GM12878 (cell line): ENCODE data around the gene MPV17.

ENCODE experiments used
- ATF7 ChIP-seq: fragments of 450-650 bp; IDR thresholded peaks from 2 replicates; pipeline ENCODE4 v1.6.1; 2016; ENCODE audit warnings: low read depth, mild to moderate bottlenecking
- BHLHE40 ChIP-seq, 2 experiments: fragments of 450-650 bp in 1 of 2; IDR thresholded peaks; 2 replicates each; pipeline ENCODE4 v1.6.1; 2011 to 2017; ENCODE audit warnings: low read depth in 2 of 2, borderline replicate concordance in 1 of 2, improper control_type of control experiment in 1 of 2, low read length in 1 of 2, mild to moderate bottlenecking in 1 of 2
- MYC ChIP-seq: IDR thresholded peaks from 2 replicates; pipeline ENCODE4 v1.6.1; 2011; ENCODE audit warnings: mild to moderate bottlenecking, low read length, moderate library complexity, inconsistent platforms; ENCODE audit not compliant: insufficient read depth, insufficient replicate concordance, insufficient read length, severe bottlenecking
- POLR2A ChIP-seq: IDR thresholded peaks from 2 replicates; pipeline ENCODE4 v1.6.1; 2011; ENCODE audit warnings: low read depth, mild to moderate bottlenecking, low read length
- POLR2AphosphoS5 ChIP-seq: IDR thresholded peaks from 2 replicates; pipeline ENCODE4 v1.6.1; 2011; ENCODE audit warnings: mild to moderate bottlenecking, low read length, inconsistent platforms
- SREBF1 ChIP-seq: IDR thresholded peaks from 2 replicates; pipeline ENCODE4 v1.6.1; 2012; ENCODE audit warnings: mild to moderate bottlenecking, low read length
- TBL1XR1 ChIP-seq: IDR thresholded peaks from 2 replicates; pipeline ENCODE4 v1.6.1; 2012; ENCODE audit warnings: low read depth, low read length, improper control_type of control experiment
- ZNF687 ChIP-seq: fragments of 450-650 bp; IDR thresholded peaks from 2 replicates; pipeline ENCODE4 v1.6.1; 2017; ENCODE audit warnings: mild to moderate bottlenecking, moderate library complexity

GRCh38 chr2:27335311-27335710, 12.4 kb upstream of the MPV17 start:
- TF ChIP-seq SREBF1: no peak
- TF ChIP-seq TBL1XR1: no peak
- TF ChIP-seq ATF7: no peak
- no peak for TF ChIP-seq MYC
- no peak for TF ChIP-seq POLR2A
- no peak for TF ChIP-seq BHLHE40 (IDR thresholded peaks at IDR 0.05; ENCODE audit: borderline replicate concordance in 1 of 2, low read depth in 2 of 2, low read length in 1 of 2)
- TF ChIP-seq POLR2AphosphoS5: no peak
- TF ChIP-seq ZNF687: no peak
